Cerebellar nuclear complex (tissue), 1 donor: ENCODE results near the gene ATN1.

Experiments used
- DNase-seq, 2 experiments: peaks; one replicate each; lab custom pipeline; 2025; lab: John Stamatoyannopoulos, UW

The ATN1 gene

GRCh38 chr12:6925540-6926279 is 2.0 kb upstream of the ATN1 start:
- peak; percentile 62 to 63 for DNase-seq

- DNase-seq = no peak
Measured at GRCh38 chr12:6928022-6928702, 403 bp downstream of the ATN1 start.

GRCh38 chr12:6928703-6929407 is 1.1 kb downstream of the ATN1 start:
- no peak for DNase-seq

- no peak for DNase-seq
Measured at GRCh38 chr12:6929466-6930452, 2.0 kb downstream of the ATN1 start.

GRCh38 chr12:6932766-6933165 is 5.0 kb downstream of the ATN1 start:
- no peak for DNase-seq

- DNase-seq = no peak
Measured at GRCh38 chr12:6934110-6934509, 6.4 kb downstream of the ATN1 start.

GRCh38 chr12:6935371-6936193 is 7.8 kb downstream of the ATN1 start:
- no peak for DNase-seq

- DNase-seq = no peak
Measured at GRCh38 chr12:6936194-6936635, 8.5 kb downstream of the ATN1 start.

GRCh38 chr12:6936636-6937480 is 9.1 kb downstream of the ATN1 start:
- DNase-seq = no peak

- DNase-seq = peak; percentile 53 to 81
Measured at GRCh38 chr12:6937481-6938352, 10.0 kb downstream of the ATN1 start.

- DNase-seq = no peak
Measured at GRCh38 chr12:6938353-6939190, 10.8 kb downstream of the ATN1 start.

- no peak for DNase-seq
Measured at GRCh38 chr12:6939191-6939540, 11.4 kb downstream of the ATN1 start.

GRCh38 chr12:6941267-6941666 is 13.5 kb downstream of the ATN1 start:
- no peak for DNase-seq

GRCh38 chr12:6941782-6942181 is 14.0 kb downstream of the ATN1 start:
- DNase-seq = no peak

GRCh38 chr12:6942331-6942665 is 14.5 kb downstream of the ATN1 start:
- DNase-seq = no peak

GRCh38 chr12:6943389-6943721 is 15.6 kb downstream of the ATN1 start:
- peak; percentile 65 to 81 for DNase-seq

- DNase-seq = peak; percentile 65 to 81
Measured at GRCh38 chr12:6943722-6944380, 16.1 kb downstream of the ATN1 start, which contains the start of the genes C12orf57 and RNU7-1. Gene C12orf57, plus strand, starts transcription at chr12:6944022. Its CDS starts 100 bp downstream, at chr12:6944122. Gene RNU7-1, plus strand, starts transcription at chr12:6943816.
